ENCODE measurements around the gene FHOD3. TPM values are rescaled to one million over a fixed set of nuclear protein-coding genes. Genes with fewer than 3 reads are reported as not detected.

FHOD3 gene
- total RNA-seq, 1 donor from 2014 or later, result 5.9 TPM

- H3K9me3 ChIP-seq (ENCODE audit: insufficient read depth, low read depth, low read length), result no peaks in the 10 kb centered on the region
- H2AFZ ChIP-seq (ENCODE audit: low read depth, low read length), result no peak overlapping the region
- H4K20me1 ChIP-seq (ENCODE audit: insufficient read depth, low read length), result no peaks in the 10 kb centered on the region
- no peak overlapping the region for H3K4me2 ChIP-seq (ENCODE audit: low read length)
- H3K4me1 Mint-ChIP-seq (ENCODE audit: low read depth, unreplicated experiment), result peaks cover 36% of the 10 kb centered on the region
- peaks cover 9% of the 10 kb centered on the region for H3K79me2 ChIP-seq (ENCODE audit: insufficient read depth, low read length)
- FAIRE-seq (no peak), DNase-seq (ENCODE audit: low read depth) (no peak)
- no peak overlapping the region for H3K9ac ChIP-seq (ENCODE audit: low read length)
- H3K4me1 ChIP-seq (ENCODE audit: insufficient read depth, low read length), result peaks cover 11% of the 10 kb centered on the region
- no peak overlapping the region for H3K4me3 ChIP-seq (ENCODE audit: insufficient read depth, low read depth, low read length)
- TF ChIP-seq EZH2 (IDR thresholded peaks at IDR 0.05; ENCODE audit: insufficient read depth, low read length), result no peak
- no peak for TF ChIP-seq CTCF (IDR thresholded peaks at IDR 0.05; ENCODE audit: insufficient read depth, low read depth, low read length)
- H3K4me3 Mint-ChIP-seq (ENCODE audit: unreplicated experiment), result no peak overlapping the region
- no peaks in the 10 kb centered on the region for H3K9me3 Mint-ChIP-seq (ENCODE audit: unreplicated experiment)
- H3K27ac Mint-ChIP-seq (ENCODE audit: unreplicated experiment), result peak overlapping the region; percentile 56
- H3K27ac ChIP-seq (ENCODE audit: low read depth, low read length), result no peak overlapping the region
- H3K36me3 ChIP-seq (ENCODE audit: insufficient read depth, low read length), result no peaks in the 10 kb centered on the region
- H3K27me3 Mint-ChIP-seq (ENCODE audit: low read depth, unreplicated experiment), result no peaks in the 10 kb centered on the region
- no peaks in the 10 kb centered on the region for H3K36me3 Mint-ChIP-seq (ENCODE audit: low read depth, unreplicated experiment)
- H3K27me3 ChIP-seq (ENCODE audit: insufficient read depth, low read length), result no peaks in the 10 kb centered on the region
Observed at GRCh38 chr18:36349552-36349951, 52.0 kb downstream of the FHOD3 start.

GRCh38 chr18:36350251-36350651, 52.7 kb downstream of the FHOD3 start:
- TF ChIP-seq EZH2 (IDR thresholded peaks at IDR 0.05; ENCODE audit: insufficient read depth, low read length) (no peak), CTCF (IDR thresholded peaks at IDR 0.05; ENCODE audit: insufficient read depth, low read depth, low read length) (no peak)
- Histone ChIP-seq H3K4me1 (ENCODE audit: insufficient read depth, low read length) (peaks cover 17% of the 10 kb centered on the region), H3K9me3 (ENCODE audit: insufficient read depth, low read depth, low read length) (no peaks in the 10 kb centered on the region), H3K79me2 (ENCODE audit: insufficient read depth, low read length) (peaks cover 9% of the 10 kb centered on the region), H3K4me3 (ENCODE audit: insufficient read depth, low read depth, low read length) (no peak overlapping the region), H3K27ac (ENCODE audit: low read depth, low read length) (no peak overlapping the region), H3K4me2 (ENCODE audit: low read length) (no peak overlapping the region), H3K27me3 (ENCODE audit: insufficient read depth, low read length) (no peaks in the 10 kb centered on the region), H3K9ac (ENCODE audit: low read length) (no peak overlapping the region), H3K36me3 (ENCODE audit: insufficient read depth, low read length) (no peaks in the 10 kb centered on the region), H4K20me1 (ENCODE audit: insufficient read depth, low read length) (no peaks in the 10 kb centered on the region), H2AFZ (ENCODE audit: low read depth, low read length) (no peak overlapping the region)
- DNase-seq (ENCODE audit: low read depth), result no peak
- H3K27ac Mint-ChIP-seq (ENCODE audit: unreplicated experiment), result no peak overlapping the region
- H3K4me1 Mint-ChIP-seq (ENCODE audit: low read depth, unreplicated experiment), result peaks cover 36% of the 10 kb centered on the region
- H3K27me3 Mint-ChIP-seq (ENCODE audit: low read depth, unreplicated experiment), result no peaks in the 10 kb centered on the region
- no peak overlapping the region for H3K4me3 Mint-ChIP-seq (ENCODE audit: unreplicated experiment)
- H3K9me3 Mint-ChIP-seq (ENCODE audit: unreplicated experiment), result no peaks in the 10 kb centered on the region
- FAIRE-seq, result no peak
- peaks cover under 1% of the 10 kb centered on the region for H3K36me3 Mint-ChIP-seq (ENCODE audit: low read depth, unreplicated experiment)

- H3K27ac Mint-ChIP-seq (ENCODE audit: unreplicated experiment), result no peak overlapping the region
- H3K27ac ChIP-seq (ENCODE audit: low read depth, low read length), result no peak overlapping the region
- no peaks in the 10 kb centered on the region for H3K36me3 ChIP-seq (ENCODE audit: insufficient read depth, low read length)
- FAIRE-seq (no peak), DNase-seq (ENCODE audit: low read depth) (no peak)
- H3K9me3 ChIP-seq (ENCODE audit: insufficient read depth, low read depth, low read length), result no peaks in the 10 kb centered on the region
- no peak for TF ChIP-seq CTCF (IDR thresholded peaks at IDR 0.05; ENCODE audit: insufficient read depth, low read depth, low read length)
- no peak for TF ChIP-seq EZH2 (IDR thresholded peaks at IDR 0.05; ENCODE audit: insufficient read depth, low read length)
- H3K36me3 Mint-ChIP-seq (ENCODE audit: low read depth, unreplicated experiment), result peaks cover 2% of the 10 kb centered on the region
- H4K20me1 ChIP-seq (ENCODE audit: insufficient read depth, low read length), result no peaks in the 10 kb centered on the region
- H3K9ac ChIP-seq (ENCODE audit: low read length), result no peak overlapping the region
- peaks cover 21% of the 10 kb centered on the region for H3K4me1 ChIP-seq (ENCODE audit: insufficient read depth, low read length)
- no peak overlapping the region for H3K4me3 ChIP-seq (ENCODE audit: insufficient read depth, low read depth, low read length)
- H3K4me1 Mint-ChIP-seq (ENCODE audit: low read depth, unreplicated experiment), result peaks cover 36% of the 10 kb centered on the region
- no peak overlapping the region for H2AFZ ChIP-seq (ENCODE audit: low read depth, low read length)
- peaks cover 9% of the 10 kb centered on the region for H3K79me2 ChIP-seq (ENCODE audit: insufficient read depth, low read length)
- peak overlapping the region; percentile 2 for H3K4me3 Mint-ChIP-seq (ENCODE audit: unreplicated experiment)
- H3K27me3 ChIP-seq (ENCODE audit: insufficient read depth, low read length), result no peaks in the 10 kb centered on the region
- H3K4me2 ChIP-seq (ENCODE audit: low read length), result no peak overlapping the region
- H3K27me3 Mint-ChIP-seq (ENCODE audit: low read depth, unreplicated experiment), result no peaks in the 10 kb centered on the region
- H3K9me3 Mint-ChIP-seq (ENCODE audit: unreplicated experiment), result no peaks in the 10 kb centered on the region
Observed at GRCh38 chr18:36350839-36351469, 53.4 kb downstream of the FHOD3 start.
